GM21528 (cell line): ENCODE results near the gene TCOF1.

Source experiments
- ATAC-seq: cut with Tn5 transposase; IDR thresholded peaks from one replicate; pipeline ENCODE4 v1.9.1; 2021; ENCODE audit warnings: mild to moderate bottlenecking, moderate library complexity; ENCODE audit not compliant: unreplicated experiment, low FRiP score

Gene TCOF1

GRCh38 chr5:150389531-150390266 is 32.2 kb downstream of the TCOF1 start:
- no peak for ATAC-seq

GRCh38 chr5:150391064-150391834 is 33.8 kb downstream of the TCOF1 start:
- no peak for ATAC-seq

- no peak for ATAC-seq
Measured at GRCh38 chr5:150391986-150392385, 34.5 kb downstream of the TCOF1 start.

- no peak for ATAC-seq
Measured at GRCh38 chr5:150392680-150393079, 35.2 kb downstream of the TCOF1 start.

- ATAC-seq = no peak
Measured at GRCh38 chr5:150393096-150393645, 35.7 kb downstream of the TCOF1 start.

- no peak for ATAC-seq
Measured at GRCh38 chr5:150394131-150394530, 36.6 kb downstream of the TCOF1 start.

GRCh38 chr5:150394912-150395687 is 37.6 kb downstream of the TCOF1 start:
- no peak for ATAC-seq

- ATAC-seq = no peak
Measured at GRCh38 chr5:150395688-150395975, 38.1 kb downstream of the TCOF1 start.

- ATAC-seq = no peak
Measured at GRCh38 chr5:150396267-150396666, 38.8 kb downstream of the TCOF1 start.

- no peak for ATAC-seq
Measured at GRCh38 chr5:150397146-150397781, 39.8 kb downstream of the TCOF1 start.

- no peak for ATAC-seq
Measured at GRCh38 chr5:150397782-150398721, 40.6 kb downstream of the TCOF1 start.

GRCh38 chr5:150398722-150399523 is 41.4 kb downstream of the TCOF1 start:
- ATAC-seq = peak; percentile 56

GRCh38 chr5:150399524-150400211 is 42.2 kb downstream of the TCOF1 start:
- peak; percentile 5 for ATAC-seq

- no peak for ATAC-seq
Measured at GRCh38 chr5:150400316-150401075, 43.0 kb downstream of the TCOF1 start.

- no peak for ATAC-seq
Measured at GRCh38 chr5:150401076-150401375, 43.5 kb downstream of the TCOF1 start.

- ATAC-seq = no peak
Measured at GRCh38 chr5:150401376-150402228, 44.1 kb downstream of the TCOF1 start.
